Measurements from ENCODE around the gene WASF3.

The WASF3 gene

GRCh38 chr13:26664286-26664685, 106.8 kb downstream of the WASF3 start:
- Mint-ChIP-seq H3K27ac (no peak overlapping the region), H3K27me3 (peaks cover 1% of the 10 kb centered on the region), H3K36me3 (no peaks in the 10 kb centered on the region), H3K4me3 (no peak overlapping the region), H3K4me1 (no peaks in the 10 kb centered on the region), H3K9me3 (no peaks in the 10 kb centered on the region)

GRCh38 chr13:26664876-26665275, 107.4 kb downstream of the WASF3 start:
- peaks cover 1% of the 10 kb centered on the region for H3K27me3 Mint-ChIP-seq
- no peaks in the 10 kb centered on the region for H3K4me1 Mint-ChIP-seq
- no peaks in the 10 kb centered on the region for H3K36me3 Mint-ChIP-seq
- H3K9me3 Mint-ChIP-seq, result no peaks in the 10 kb centered on the region
- H3K27ac Mint-ChIP-seq, result no peak overlapping the region
- H3K4me3 Mint-ChIP-seq, result no peak overlapping the region

- Mint-ChIP-seq H3K27ac (no peak overlapping the region), H3K36me3 (no peaks in the 10 kb centered on the region), H3K9me3 (no peaks in the 10 kb centered on the region), H3K4me1 (no peaks in the 10 kb centered on the region), H3K4me3 (no peak overlapping the region), H3K27me3 (peaks cover 7% of the 10 kb centered on the region)
Measured at GRCh38 chr13:26668357-26669146, 111.1 kb downstream of the WASF3 start.

- H3K27ac Mint-ChIP-seq, result no peak overlapping the region
- no peaks in the 10 kb centered on the region for H3K4me1 Mint-ChIP-seq
- H3K9me3 Mint-ChIP-seq, result no peaks in the 10 kb centered on the region
- H3K27me3 Mint-ChIP-seq, result peaks cover 12% of the 10 kb centered on the region
- no peaks in the 10 kb centered on the region for H3K36me3 Mint-ChIP-seq
- no peak overlapping the region for H3K4me3 Mint-ChIP-seq
Measured at GRCh38 chr13:26673890-26674289, 116.4 kb downstream of the WASF3 start.

- Mint-ChIP-seq H3K36me3 (no peaks in the 10 kb centered on the region), H3K4me1 (no peaks in the 10 kb centered on the region), H3K9me3 (no peaks in the 10 kb centered on the region), H3K27ac (no peak overlapping the region), H3K4me3 (no peak overlapping the region), H3K27me3 (peaks cover 8% of the 10 kb centered on the region)
Measured at GRCh38 chr13:26677156-26677555, 119.7 kb downstream of the WASF3 start.

GRCh38 chr13:26678330-26678729, 120.8 kb downstream of the WASF3 start:
- Mint-ChIP-seq H3K4me3 (no peak overlapping the region), H3K9me3 (no peaks in the 10 kb centered on the region), H3K4me1 (no peaks in the 10 kb centered on the region), H3K27me3 (peaks cover 10% of the 10 kb centered on the region), H3K27ac (no peak overlapping the region), H3K36me3 (no peaks in the 10 kb centered on the region)

- no peak overlapping the region for H3K4me3 Mint-ChIP-seq
- no peaks in the 10 kb centered on the region for H3K9me3 Mint-ChIP-seq
- peaks cover 8% of the 10 kb centered on the region for H3K27me3 Mint-ChIP-seq
- H3K36me3 Mint-ChIP-seq, result no peaks in the 10 kb centered on the region
- H3K27ac Mint-ChIP-seq, result no peak overlapping the region
- H3K4me1 Mint-ChIP-seq, result no peaks in the 10 kb centered on the region
Measured at GRCh38 chr13:26678796-26679195, 121.3 kb downstream of the WASF3 start.

GRCh38 chr13:26679411-26680122, 122.1 kb downstream of the WASF3 start:
- H3K27me3 Mint-ChIP-seq, result peaks cover 6% of the 10 kb centered on the region
- no peaks in the 10 kb centered on the region for H3K36me3 Mint-ChIP-seq
- H3K27ac Mint-ChIP-seq, result no peak overlapping the region
- H3K9me3 Mint-ChIP-seq, result no peaks in the 10 kb centered on the region
- H3K4me1 Mint-ChIP-seq, result no peaks in the 10 kb centered on the region
- H3K4me3 Mint-ChIP-seq, result no peak overlapping the region

- no peaks in the 10 kb centered on the region for H3K4me1 Mint-ChIP-seq
Measured at GRCh38 chr13:26680123-26680450, 122.6 kb downstream of the WASF3 start.

GRCh38 chr13:26680572-26680971, 123.1 kb downstream of the WASF3 start:
- Mint-ChIP-seq H3K36me3 (no peaks in the 10 kb centered on the region), H3K27me3 (peaks cover 9% of the 10 kb centered on the region), H3K4me1 (no peaks in the 10 kb centered on the region), H3K4me3 (no peak overlapping the region), H3K9me3 (no peaks in the 10 kb centered on the region), H3K27ac (no peak overlapping the region)

More at GRCh38 chr13:26680123-26680450, 122.6 kb downstream of the WASF3 start:
- no peak overlapping the region for H3K4me3 Mint-ChIP-seq
- peaks cover 8% of the 10 kb centered on the region for H3K27me3 Mint-ChIP-seq
- no peaks in the 10 kb centered on the region for H3K9me3 Mint-ChIP-seq
- no peaks in the 10 kb centered on the region for H3K36me3 Mint-ChIP-seq
- H3K27ac Mint-ChIP-seq, result no peak overlapping the region

- H3K4me3 Mint-ChIP-seq, result peak overlapping the region; percentile 30
Measured at GRCh38 chr13:26681036-26681435, 123.6 kb downstream of the WASF3 start.

GRCh38 chr13:26682606-26683005, 125.1 kb downstream of the WASF3 start:
- no peak overlapping the region for H3K27ac Mint-ChIP-seq
- peaks cover 9% of the 10 kb centered on the region for H3K27me3 Mint-ChIP-seq
- H3K9me3 Mint-ChIP-seq, result no peaks in the 10 kb centered on the region
- H3K36me3 Mint-ChIP-seq, result no peaks in the 10 kb centered on the region
- H3K4me1 Mint-ChIP-seq, result no peaks in the 10 kb centered on the region
- H3K4me3 Mint-ChIP-seq, result no peak overlapping the region

More at GRCh38 chr13:26681036-26681435, 123.6 kb downstream of the WASF3 start:
- H3K9me3 Mint-ChIP-seq, result no peaks in the 10 kb centered on the region
- H3K36me3 Mint-ChIP-seq, result no peaks in the 10 kb centered on the region
- H3K4me1 Mint-ChIP-seq, result no peaks in the 10 kb centered on the region
- no peak overlapping the region for H3K27ac Mint-ChIP-seq
- peaks cover 10% of the 10 kb centered on the region for H3K27me3 Mint-ChIP-seq

GRCh38 chr13:26685606-26686005, 128.1 kb downstream of the WASF3 start:
- H3K36me3 Mint-ChIP-seq, result no peaks in the 10 kb centered on the region
- peaks cover 6% of the 10 kb centered on the region for H3K9me3 Mint-ChIP-seq
- no peak overlapping the region for H3K4me3 Mint-ChIP-seq
- peaks cover 9% of the 10 kb centered on the region for H3K27me3 Mint-ChIP-seq
- no peak overlapping the region for H3K27ac Mint-ChIP-seq
- no peaks in the 10 kb centered on the region for H3K4me1 Mint-ChIP-seq

GRCh38 chr13:26686285-26686684, 128.8 kb downstream of the WASF3 start:
- no peaks in the 10 kb centered on the region for H3K4me1 Mint-ChIP-seq
- peaks cover 13% of the 10 kb centered on the region for H3K9me3 Mint-ChIP-seq
- H3K36me3 Mint-ChIP-seq, result no peaks in the 10 kb centered on the region
- peaks cover 9% of the 10 kb centered on the region for H3K27me3 Mint-ChIP-seq
- no peak overlapping the region for H3K27ac Mint-ChIP-seq
- no peak overlapping the region for H3K4me3 Mint-ChIP-seq

- Mint-ChIP-seq H3K27me3 (peaks cover 6% of the 10 kb centered on the region), H3K27ac (no peak overlapping the region), H3K4me1 (no peaks in the 10 kb centered on the region), H3K4me3 (no peak overlapping the region), H3K36me3 (no peaks in the 10 kb centered on the region), H3K9me3 (peaks cover 20% of the 10 kb centered on the region)
Measured at GRCh38 chr13:26688286-26688685, 130.8 kb downstream of the WASF3 start.

- H3K4me3 Mint-ChIP-seq, result no peak overlapping the region
- H3K36me3 Mint-ChIP-seq, result no peaks in the 10 kb centered on the region
- H3K9me3 Mint-ChIP-seq, result peaks cover 20% of the 10 kb centered on the region
- peaks cover 6% of the 10 kb centered on the region for H3K27me3 Mint-ChIP-seq
- H3K27ac Mint-ChIP-seq, result no peak overlapping the region
- H3K4me1 Mint-ChIP-seq, result no peaks in the 10 kb centered on the region
Measured at GRCh38 chr13:26688980-26689379, 131.5 kb downstream of the WASF3 start.
